Testis (tissue), 2 donors: Measurements from ENCODE around the gene DLK2.
"Not testable (repeated sequence)": the region's sequence is repeated elsewhere in the genome, so short reads cannot be mapped to it uniquely, and the experiment has no call there.

ENCODE experiments used
- POLR2A ChIP-seq: fragments of 450-650 bp; IDR thresholded peaks from one replicate; pipeline ENCODE4 v1.6.1; 2017; ENCODE audit warnings: antibody characterized with exemption, mild to moderate bottlenecking, moderate library complexity
- TF ChIP-seq, protein P1 (sequence below), 3 experiments: fragments of 450-650 bp in 2 of 3; fragments of 200-600 bp in 1 of 3; sonication (generic) in 1 of 3; IDR thresholded peaks; one replicate each; pipeline ENCODE4 v1.5.1; 2016 to 2019; ENCODE audit warnings: antibody characterized with exemption in 3 of 3, mild to moderate bottlenecking in 2 of 3, moderate library complexity in 1 of 3

DNA sequence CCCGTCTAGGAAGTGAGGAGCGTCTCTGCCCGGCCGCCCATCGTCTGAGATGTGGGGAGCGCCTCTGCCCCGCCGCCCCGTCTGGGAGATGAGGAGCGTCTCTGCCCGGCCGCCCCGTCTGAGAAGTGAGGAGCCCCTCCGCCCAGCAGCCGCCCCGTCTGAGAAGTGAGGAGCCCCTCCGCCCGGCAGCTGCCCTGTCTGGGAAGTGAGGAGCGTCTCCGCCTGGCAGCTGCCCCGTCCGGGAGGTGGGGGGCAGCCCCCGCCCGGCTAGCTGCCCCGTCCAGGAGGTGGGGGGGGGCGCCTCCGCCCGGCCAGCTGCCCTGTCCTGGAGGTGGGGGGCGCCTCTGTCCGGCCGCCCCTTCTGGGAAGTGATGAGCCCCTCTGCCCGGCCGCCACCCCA, 30.3 kb downstream of the DLK2 start:
- TF ChIP-seq, protein P1, sequence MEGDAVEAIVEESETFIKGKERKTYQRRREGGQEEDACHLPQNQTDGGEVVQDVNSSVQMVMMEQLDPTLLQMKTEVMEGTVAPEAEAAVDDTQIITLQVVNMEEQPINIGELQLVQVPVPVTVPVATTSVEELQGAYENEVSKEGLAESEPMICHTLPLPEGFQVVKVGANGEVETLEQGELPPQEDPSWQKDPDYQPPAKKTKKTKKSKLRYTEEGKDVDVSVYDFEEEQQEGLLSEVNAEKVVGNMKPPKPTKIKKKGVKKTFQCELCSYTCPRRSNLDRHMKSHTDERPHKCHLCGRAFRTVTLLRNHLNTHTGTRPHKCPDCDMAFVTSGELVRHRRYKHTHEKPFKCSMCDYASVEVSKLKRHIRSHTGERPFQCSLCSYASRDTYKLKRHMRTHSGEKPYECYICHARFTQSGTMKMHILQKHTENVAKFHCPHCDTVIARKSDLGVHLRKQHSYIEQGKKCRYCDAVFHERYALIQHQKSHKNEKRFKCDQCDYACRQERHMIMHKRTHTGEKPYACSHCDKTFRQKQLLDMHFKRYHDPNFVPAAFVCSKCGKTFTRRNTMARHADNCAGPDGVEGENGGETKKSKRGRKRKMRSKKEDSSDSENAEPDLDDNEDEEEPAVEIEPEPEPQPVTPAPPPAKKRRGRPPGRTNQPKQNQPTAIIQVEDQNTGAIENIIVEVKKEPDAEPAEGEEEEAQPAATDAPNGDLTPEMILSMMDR (IDR thresholded peaks at IDR 0.05) = not testable (repeated sequence)
- TF ChIP-seq POLR2A = not testable (repeated sequence)
